MCF 10A (cell line): Measurements from ENCODE around the gene CSMD2. TPM values are rescaled to one million over a fixed set of nuclear protein-coding genes. Genes with fewer than 3 reads are reported as not detected.

Source experiments
- BruUV-seq: library from RNA; stranded (reverse); fragments of 400-500 nt; replicated peaks from 2 replicates; lab custom pipeline; 2021; lab: Mats Ljungman, UMichigan
- CTCF ChIA-PET: fragments of 300-600 bp; sonication (Branson Sonifier 250); formaldehyde crosslinking; extraction: SDS; loops from one replicate; lab custom pipeline; 2021; ENCODE audit warnings: antibody characterized with exemption, inconsistent platforms; lab: Yijun Ruan, JAX
- POLR2A ChIA-PET: fragments of 300-600, 350-650 bp; sonication (Branson Sonifier 250); formaldehyde crosslinking; extraction: SDS; loops from one replicate; lab custom pipeline; 2020; ENCODE audit warnings: antibody characterized with exemption, inconsistent platforms; lab: Yijun Ruan, JAX
- DNase-seq: peaks from one replicate; pipeline ENCODE4 v3.0.0-alpha.2; 2018; ENCODE audit not compliant: unreplicated experiment
- H3K27ac Mint-ChIP-seq: one replicate; pipeline ENCODE4 v1.8.0; 2022; ENCODE audit warnings: mild to moderate bottlenecking, low read depth, mixed read lengths; ENCODE audit not compliant: unreplicated experiment
- H3K27me3 Mint-ChIP-seq: one replicate; pipeline ENCODE4 v1.8.0; 2022; ENCODE audit warnings: mixed read lengths; ENCODE audit not compliant: insufficient read depth, unreplicated experiment
- H3K36me3 Mint-ChIP-seq: one replicate; pipeline ENCODE4 v1.8.0; 2022; ENCODE audit warnings: mild to moderate bottlenecking, moderate library complexity, mixed read lengths; ENCODE audit not compliant: insufficient read depth, unreplicated experiment
- H3K4me1 Mint-ChIP-seq: one replicate; pipeline ENCODE4 v1.8.0; 2022; ENCODE audit warnings: mixed read lengths; ENCODE audit not compliant: insufficient read depth, unreplicated experiment
- H3K4me3 Mint-ChIP-seq: one replicate; pipeline ENCODE4 v1.8.0; 2022; ENCODE audit warnings: mild to moderate bottlenecking, moderate library complexity, mixed read lengths; ENCODE audit not compliant: unreplicated experiment
- H3K9me3 Mint-ChIP-seq: one replicate; pipeline ENCODE4 v1.8.0; 2022; ENCODE audit warnings: mixed read lengths; ENCODE audit not compliant: unreplicated experiment
- CTCF ChIP-seq: fragments of 200-600 bp; IDR thresholded peaks from one replicate; pipeline ENCODE4 v1.8.0; 2022; ENCODE audit warnings: antibody characterized with exemption, mild to moderate bottlenecking; ENCODE audit not compliant: unreplicated experiment
- intact Hi-C: fragments of 100-400 bp; cut with micrococcal nuclease; formaldehyde crosslinking; loops from 2 replicates; pipeline ENCODE4 v1.14.1; 2022
- total RNA-seq: library from RNA; stranded (reverse); gene quantifications from 2 replicates; pipeline ENCODE4 v1.2.3, GENCODE V29; 2022

CSMD2 gene
- total RNA-seq, 1 experiment from 2014 or later: not detected

- DNase-seq: no peak
- Mint-ChIP-seq H3K27ac (no peak overlapping the region), H3K9me3 (peaks cover 50% of the 10 kb centered on the region), H3K4me1 (no peaks in the 10 kb centered on the region), H3K36me3 (no peaks in the 10 kb centered on the region), H3K27me3 (no peaks in the 10 kb centered on the region), H3K4me3 (no peak overlapping the region)
- CTCF ChIA-PET: interaction anchor here (0.5 kb wide), 1 partner anchor 510 kb away, joined by 3 read pairs; no protein-coding TSS in a partner anchor
- POLR2A ChIA-PET: no interaction called here
- no peak for TF ChIP-seq CTCF
- intact Hi-C loops: no loop called here
- BruUV-seq: no TSS peak
These were observed 109.2 kb downstream of the CSMD2 start for GRCh38 chr1:34055818-34056217.

- no peak for TF ChIP-seq CTCF
- intact Hi-C loops: no loop called here
- H3K4me1 Mint-ChIP-seq: no peaks in the 10 kb centered on the region
- DNase-seq: no peak
- no TSS peak for BruUV-seq
- no peaks in the 10 kb centered on the region for H3K36me3 Mint-ChIP-seq
- no peak overlapping the region for H3K4me3 Mint-ChIP-seq
- CTCF ChIA-PET: no interaction called here
- no peak overlapping the region for H3K27ac Mint-ChIP-seq
- no peaks in the 10 kb centered on the region for H3K27me3 Mint-ChIP-seq
- peaks cover 46% of the 10 kb centered on the region for H3K9me3 Mint-ChIP-seq
- POLR2A ChIA-PET: no interaction called here
These were observed 110.1 kb downstream of the CSMD2 start for GRCh38 chr1:34054920-34055319.

- Mint-ChIP-seq H3K9me3 (peaks cover 37% of the 10 kb centered on the region), H3K27ac (no peak overlapping the region), H3K4me3 (no peak overlapping the region), H3K27me3 (no peaks in the 10 kb centered on the region), H3K36me3 (no peaks in the 10 kb centered on the region), H3K4me1 (no peaks in the 10 kb centered on the region)
- TF ChIP-seq CTCF: no peak
- BruUV-seq: no TSS peak
- intact Hi-C loops: no loop called here
- ChIA-PET POLR2A (no interaction called here), CTCF (interaction anchor here (0.7 kb wide), 1 partner anchor 477 kb away, joined by 3 read pairs; no protein-coding TSS in a partner anchor)
- DNase-seq: no peak
These were observed 111.4 kb downstream of the CSMD2 start for GRCh38 chr1:34053660-34054059.

GRCh38 chr1:34052565-34052964 lies 112.5 kb downstream of the CSMD2 start:
- Mint-ChIP-seq H3K27me3 (no peaks in the 10 kb centered on the region), H3K36me3 (no peaks in the 10 kb centered on the region), H3K4me3 (no peak overlapping the region), H3K27ac (no peak overlapping the region), H3K4me1 (no peaks in the 10 kb centered on the region), H3K9me3 (peaks cover 38% of the 10 kb centered on the region)
- POLR2A ChIA-PET: no interaction called here
- no TSS peak for BruUV-seq
- no peak for DNase-seq
- intact Hi-C loops: no loop called here
- TF ChIP-seq CTCF: no peak
- CTCF ChIA-PET: no interaction called here
